T-helper 1 cell treated with Interleukin-12 subunit alpha and Interleukin-12 subunit beta and Interleukin-4 antibody, amounts not matched to agents 30 μg/mL and 1 μg/mL, for 36 hours (primary cell): ENCODE data around the gene LRP1B.
"Not testable (repeated sequence)": the region's sequence is repeated elsewhere in the genome, so short reads cannot be mapped to it uniquely, and the experiment has no call there.

ENCODE experiments used
- H3K27ac Mint-ChIP-seq: one replicate; pipeline ENCODE4 v1.8.0; 2021; ENCODE audit warnings: mild to moderate bottlenecking, mixed read lengths
- H3K27me3 Mint-ChIP-seq: one replicate; pipeline ENCODE4 v1.8.0; 2021; ENCODE audit warnings: low read depth, mixed read lengths
- H3K36me3 Mint-ChIP-seq: one replicate; pipeline ENCODE4 v1.8.0; 2021; ENCODE audit warnings: low read depth, mixed read lengths
- H3K4me1 Mint-ChIP-seq: one replicate; pipeline ENCODE4 v1.8.0; 2021; ENCODE audit warnings: low read depth, mixed read lengths
- H3K4me3 Mint-ChIP-seq: one replicate; pipeline ENCODE4 v1.8.0; 2021; ENCODE audit warnings: mild to moderate bottlenecking, moderate library complexity, mixed read lengths
- H3K9me3 Mint-ChIP-seq: one replicate; pipeline ENCODE4 v1.8.0; 2021; ENCODE audit warnings: mixed read lengths

The LRP1B gene

GRCh38 chr2:140383781-140384180 lies 1747.0 kb downstream of the LRP1B start:
- Mint-ChIP-seq H3K9me3 (peaks cover 3% of the 10 kb centered on the region), H3K36me3 (no peaks in the 10 kb centered on the region), H3K27ac (no peak overlapping the region), H3K4me1 (no peaks in the 10 kb centered on the region), H3K27me3 (no peaks in the 10 kb centered on the region), H3K4me3 (no peak overlapping the region)

- no peak overlapping the region for H3K27ac Mint-ChIP-seq
- no peaks in the 10 kb centered on the region for H3K4me1 Mint-ChIP-seq
- no peaks in the 10 kb centered on the region for H3K27me3 Mint-ChIP-seq
- no peaks in the 10 kb centered on the region for H3K36me3 Mint-ChIP-seq
- H3K9me3 Mint-ChIP-seq = no peaks in the 10 kb centered on the region
- no peak overlapping the region for H3K4me3 Mint-ChIP-seq
Observed at GRCh38 chr2:140376686-140377085, 1754.1 kb downstream of the LRP1B start.

GRCh38 chr2:140363131-140363530 lies 1767.7 kb downstream of the LRP1B start:
- H3K27ac Mint-ChIP-seq = no peak overlapping the region
- no peaks in the 10 kb centered on the region for H3K27me3 Mint-ChIP-seq

GRCh38 chr2:140362361-140362760 lies 1768.5 kb downstream of the LRP1B start:
- H3K27ac Mint-ChIP-seq = no peak overlapping the region
- no peaks in the 10 kb centered on the region for H3K4me1 Mint-ChIP-seq
- H3K36me3 Mint-ChIP-seq = no peaks in the 10 kb centered on the region
- H3K4me3 Mint-ChIP-seq = no peak overlapping the region
- no peaks in the 10 kb centered on the region for H3K27me3 Mint-ChIP-seq
- no peaks in the 10 kb centered on the region for H3K9me3 Mint-ChIP-seq

More at GRCh38 chr2:140363131-140363530, 1767.7 kb downstream of the LRP1B start:
- no peak overlapping the region for H3K4me3 Mint-ChIP-seq
- no peaks in the 10 kb centered on the region for H3K36me3 Mint-ChIP-seq
- no peaks in the 10 kb centered on the region for H3K9me3 Mint-ChIP-seq
- no peaks in the 10 kb centered on the region for H3K4me1 Mint-ChIP-seq

GRCh38 chr2:140359056-140359771 lies 1771.6 kb downstream of the LRP1B start:
- no peak overlapping the region for H3K27ac Mint-ChIP-seq
- no peaks in the 10 kb centered on the region for H3K9me3 Mint-ChIP-seq
- no peak overlapping the region for H3K4me3 Mint-ChIP-seq
- no peaks in the 10 kb centered on the region for H3K36me3 Mint-ChIP-seq
- no peaks in the 10 kb centered on the region for H3K27me3 Mint-ChIP-seq
- no peaks in the 10 kb centered on the region for H3K4me1 Mint-ChIP-seq

- Mint-ChIP-seq H3K36me3 (no peaks in the 10 kb centered on the region), H3K9me3 (no peaks in the 10 kb centered on the region), H3K27me3 (no peaks in the 10 kb centered on the region), H3K4me3 (no peak overlapping the region), H3K27ac (no peak overlapping the region), H3K4me1 (no peaks in the 10 kb centered on the region)
Observed at GRCh38 chr2:140356697-140357096, 1774.1 kb downstream of the LRP1B start.

GRCh38 chr2:140355511-140356090 lies 1775.2 kb downstream of the LRP1B start:
- Mint-ChIP-seq H3K4me1 (no peaks in the 10 kb centered on the region), H3K36me3 (no peaks in the 10 kb centered on the region), H3K27ac (no peak overlapping the region), H3K4me3 (no peak overlapping the region), H3K9me3 (no peaks in the 10 kb centered on the region), H3K27me3 (no peaks in the 10 kb centered on the region)

- Mint-ChIP-seq H3K36me3 (no peaks in the 10 kb centered on the region), H3K27ac (no peak overlapping the region)
Observed at GRCh38 chr2:140354544-140354943, 1776.3 kb downstream of the LRP1B start.

GRCh38 chr2:140353541-140353940 lies 1777.3 kb downstream of the LRP1B start:
- Mint-ChIP-seq H3K36me3 (no peaks in the 10 kb centered on the region), H3K27ac (no peak overlapping the region), H3K9me3 (no peaks in the 10 kb centered on the region), H3K4me3 (no peak overlapping the region), H3K27me3 (no peaks in the 10 kb centered on the region), H3K4me1 (no peaks in the 10 kb centered on the region)

More at GRCh38 chr2:140354544-140354943, 1776.3 kb downstream of the LRP1B start:
- no peaks in the 10 kb centered on the region for H3K9me3 Mint-ChIP-seq
- H3K4me1 Mint-ChIP-seq = no peaks in the 10 kb centered on the region
- H3K27me3 Mint-ChIP-seq = no peaks in the 10 kb centered on the region
- no peak overlapping the region for H3K4me3 Mint-ChIP-seq

GRCh38 chr2:140351692-140352091 lies 1779.1 kb downstream of the LRP1B start:
- Mint-ChIP-seq H3K36me3 (no peaks in the 10 kb centered on the region), H3K4me3 (no peak overlapping the region)

GRCh38 chr2:140349695-140350094 lies 1781.1 kb downstream of the LRP1B start:
- no peak overlapping the region for H3K27ac Mint-ChIP-seq
- H3K27me3 Mint-ChIP-seq = no peaks in the 10 kb centered on the region
- H3K4me3 Mint-ChIP-seq = no peak overlapping the region
- H3K36me3 Mint-ChIP-seq = no peaks in the 10 kb centered on the region
- no peaks in the 10 kb centered on the region for H3K4me1 Mint-ChIP-seq
- no peaks in the 10 kb centered on the region for H3K9me3 Mint-ChIP-seq

More at GRCh38 chr2:140351692-140352091, 1779.1 kb downstream of the LRP1B start:
- Mint-ChIP-seq H3K27ac (no peak overlapping the region), H3K27me3 (no peaks in the 10 kb centered on the region), H3K4me1 (no peaks in the 10 kb centered on the region), H3K9me3 (no peaks in the 10 kb centered on the region)

- Mint-ChIP-seq H3K4me3 (no peak overlapping the region), H3K9me3 (no peaks in the 10 kb centered on the region), H3K4me1 (no peaks in the 10 kb centered on the region), H3K27me3 (no peaks in the 10 kb centered on the region), H3K27ac (no peak overlapping the region), H3K36me3 (no peaks in the 10 kb centered on the region)
Observed at GRCh38 chr2:140348826-140349225, 1782.0 kb downstream of the LRP1B start.

- no peaks in the 10 kb centered on the region for H3K4me1 Mint-ChIP-seq
- no peaks in the 10 kb centered on the region for H3K27me3 Mint-ChIP-seq
- no peaks in the 10 kb centered on the region for H3K9me3 Mint-ChIP-seq
- H3K4me3 Mint-ChIP-seq = no peak overlapping the region
- no peaks in the 10 kb centered on the region for H3K36me3 Mint-ChIP-seq
- H3K27ac Mint-ChIP-seq = no peak overlapping the region
Observed at GRCh38 chr2:140344838-140345237, 1786.0 kb downstream of the LRP1B start.

GRCh38 chr2:140344266-140344665 lies 1786.5 kb downstream of the LRP1B start:
- not testable (repeated sequence) for H3K9me3 Mint-ChIP-seq, H3K4me1 Mint-ChIP-seq

GRCh38 chr2:140338795-140339194 lies 1792.0 kb downstream of the LRP1B start:
- Mint-ChIP-seq H3K9me3 (no peaks in the 10 kb centered on the region), H3K36me3 (no peaks in the 10 kb centered on the region), H3K27me3 (no peaks in the 10 kb centered on the region), H3K4me1 (no peaks in the 10 kb centered on the region), H3K4me3 (no peak overlapping the region), H3K27ac (no peak overlapping the region)

More at GRCh38 chr2:140344266-140344665, 1786.5 kb downstream of the LRP1B start:
- not testable (repeated sequence) for H3K36me3 Mint-ChIP-seq, H3K27ac Mint-ChIP-seq, H3K27me3 Mint-ChIP-seq, H3K4me3 Mint-ChIP-seq
